ENCODE results near the gene NID2.

GRCh38 chr14:52055167-52055566 lies 13.7 kb downstream of the NID2 start:
- TF ChIP-seq REST (IDR thresholded peaks at IDR 0.05; ENCODE audit: low read depth, low read length) (no peak), GABPA (IDR thresholded peaks at IDR 0.05; ENCODE audit: low read depth) (no peak), CTCF (IDR thresholded peaks at IDR 0.05) (no peak), FOXJ3 (CRISPR knock-in tag; IDR thresholded peaks at IDR 0.05) (no peak), ZBTB33 (IDR thresholded peaks at IDR 0.05; ENCODE audit: borderline replicate concordance, low read depth) (no peak), YY1 (IDR thresholded peaks at IDR 0.05; ENCODE audit: low read depth) (no peak), RCOR1 (IDR thresholded peaks at IDR 0.05; ENCODE audit: low read length) (no peak)

Measured in SK-N-SH (cell line).